Mesendoderm (in vitro differentiated cells): Measurements from ENCODE around the gene NDUFA13.

Source experiments
- DNase-seq: peaks from one replicate; pipeline ENCODE4 v3.0.0; 2013
- H2AK5ac ChIP-seq: 2 replicates; pipeline ENCODE4 v1.6.1; 2013; ENCODE audit warnings: low read length, inconsistent platforms
- H2BK120ac ChIP-seq: 2 replicates; pipeline ENCODE4 v1.6.1; 2013; ENCODE audit warnings: low read depth, mild to moderate bottlenecking, low read length, moderate library complexity, mixed read lengths
- H2BK15ac ChIP-seq: replicated peaks from 2 replicates; pipeline ENCODE4 v1.6.1; 2013; ENCODE audit warnings: low read depth, mild to moderate bottlenecking, moderate library complexity
- H2BK5ac ChIP-seq: 2 replicates; pipeline ENCODE4 v1.6.1; 2013; ENCODE audit warnings: low read length, inconsistent platforms
- H3K18ac ChIP-seq: 2 replicates; pipeline ENCODE4 v1.6.1; 2013; ENCODE audit warnings: mild to moderate bottlenecking, low read length, mixed read lengths
- H3K23ac ChIP-seq: one replicate; pipeline ENCODE4 v1.6.1; 2013; ENCODE audit warnings: low read length
- H3K27ac ChIP-seq: 2 replicates; pipeline ENCODE4 v1.5.1; 2013; ENCODE audit warnings: low read depth, mild to moderate bottlenecking, inconsistent platforms, low read length, moderate library complexity
- H3K27me3 ChIP-seq: 2 replicates; pipeline ENCODE4 v1.6.1; 2013; ENCODE audit warnings: low read length, control low read depth, mild to moderate bottlenecking, inconsistent platforms; ENCODE audit not compliant: insufficient read depth, poor library complexity
- H3K36me3 ChIP-seq: 2 replicates; pipeline ENCODE4 v1.6.1; 2013; ENCODE audit warnings: low read length, inconsistent platforms; ENCODE audit not compliant: control insufficient read depth, insufficient read depth
- H3K4ac ChIP-seq: one replicate; pipeline ENCODE4 v1.6.1; 2013; ENCODE audit warnings: low read depth, mild to moderate bottlenecking, low read length, moderate library complexity
- H3K4me1 ChIP-seq: 2 replicates; pipeline ENCODE4 v1.6.1; 2013; ENCODE audit warnings: low read depth, low read length, inconsistent platforms; ENCODE audit not compliant: control insufficient read depth
- H3K4me2 ChIP-seq: 2 replicates; pipeline ENCODE4 v1.6.1; 2013; ENCODE audit warnings: low read length
- H3K4me3 ChIP-seq: 2 replicates; pipeline ENCODE4 v1.5.1; 2013; ENCODE audit warnings: mild to moderate bottlenecking, low read length
- H3K56ac ChIP-seq: one replicate; pipeline ENCODE4 v1.6.1; 2013; ENCODE audit warnings: low read length
- H3K79me1 ChIP-seq: 2 replicates; pipeline ENCODE4 v1.6.1; 2013; ENCODE audit warnings: low read length, inconsistent platforms
- H3K79me2 ChIP-seq: 2 replicates; pipeline ENCODE4 v1.6.1; 2013; ENCODE audit warnings: mild to moderate bottlenecking, low read length; ENCODE audit not compliant: control insufficient read depth, insufficient read depth
- H3K9ac ChIP-seq: 2 replicates; pipeline ENCODE4 v1.6.1; 2013; ENCODE audit warnings: low read length, inconsistent platforms
- H4K5ac ChIP-seq: one replicate; pipeline ENCODE4 v1.6.1; 2013; ENCODE audit warnings: low read length
- H4K8ac ChIP-seq: one replicate; pipeline ENCODE4 v1.6.1; 2013; ENCODE audit warnings: low read depth, mild to moderate bottlenecking, control low read depth, low read length, moderate library complexity
- WGBS: extraction: QIAGEN DNeasy Blood & Tissue Kit; methylation state at CpG from one replicate; pipeline ENCODE4 v1.1.7; 2013; ENCODE audit warnings: low lambda C conversion rate, missing lambda C conversion rate; ENCODE audit not compliant: insufficient coverage; ENCODE audit errors: extremely low coverage; 5-methylcytosine and 5-hydroxymethylcytosine counted together

NDUFA13 gene

GRCh38 chr19:19558055-19558454 lies 42.0 kb downstream of the NDUFA13 start:
- H3K36me3 ChIP-seq: no peaks in the 10 kb centered on the region
- H3K9ac ChIP-seq: no peak overlapping the region
- H3K27ac ChIP-seq: no peak overlapping the region
- no peak overlapping the region for H3K18ac ChIP-seq
- no peak overlapping the region for H4K8ac ChIP-seq
- no peak overlapping the region for H2BK5ac ChIP-seq
- no CpG with 5 or more reads among the region's 15 CpGs for WGBS
- no peak overlapping the region for H4K5ac ChIP-seq
- no peaks in the 10 kb centered on the region for H3K4me1 ChIP-seq
- no peak overlapping the region for H2AK5ac ChIP-seq
- DNase-seq: no peak
- H3K56ac ChIP-seq: no peak overlapping the region
- no peak overlapping the region for H3K23ac ChIP-seq
- H3K4me2 ChIP-seq: no peak overlapping the region
- H3K79me2 ChIP-seq: no peaks in the 10 kb centered on the region
- no peak overlapping the region for H2BK15ac ChIP-seq
- no peak overlapping the region for H3K4ac ChIP-seq
- H3K79me1 ChIP-seq: no peaks in the 10 kb centered on the region
- no peak overlapping the region for H3K4me3 ChIP-seq
- H2BK120ac ChIP-seq: no peak overlapping the region
- no peaks in the 10 kb centered on the region for H3K27me3 ChIP-seq

GRCh38 chr19:19558636-19559035 lies 42.6 kb downstream of the NDUFA13 start:
- WGBS: no CpG with 5 or more reads among the region's 16 CpGs

GRCh38 chr19:19559931-19560330 lies 43.9 kb downstream of the NDUFA13 start:
- no peak overlapping the region for H3K4ac ChIP-seq
- H4K5ac ChIP-seq: no peak overlapping the region
- no peaks in the 10 kb centered on the region for H3K27me3 ChIP-seq
- no peak overlapping the region for H3K4me3 ChIP-seq
- no peaks in the 10 kb centered on the region for H3K36me3 ChIP-seq
- no peak overlapping the region for H3K4me2 ChIP-seq
- no peaks in the 10 kb centered on the region for H3K79me2 ChIP-seq
- H4K8ac ChIP-seq: no peak overlapping the region
- no peak overlapping the region for H3K23ac ChIP-seq
- H3K4me1 ChIP-seq: no peaks in the 10 kb centered on the region
- H3K9ac ChIP-seq: no peak overlapping the region
- no peak overlapping the region for H3K18ac ChIP-seq
- no peak for DNase-seq
- no peaks in the 10 kb centered on the region for H3K79me1 ChIP-seq
- no peak overlapping the region for H2BK5ac ChIP-seq
- peak overlapping the region; percentile 42 for H3K56ac ChIP-seq
- no CpG with 5 or more reads among the region's 4 CpGs for WGBS
- H2BK120ac ChIP-seq: no peak overlapping the region
- no peak overlapping the region for H2BK15ac ChIP-seq
- no peak overlapping the region for H2AK5ac ChIP-seq
- no peak overlapping the region for H3K27ac ChIP-seq

More at GRCh38 chr19:19558636-19559035, 42.6 kb downstream of the NDUFA13 start:
- Histone ChIP-seq H3K4me1 (no peaks in the 10 kb centered on the region), H3K36me3 (no peaks in the 10 kb centered on the region), H3K4ac (no peak overlapping the region), H2AK5ac (no peak overlapping the region), H4K8ac (no peak overlapping the region), H3K79me2 (no peaks in the 10 kb centered on the region), H3K56ac (no peak overlapping the region), H4K5ac (no peak overlapping the region), H2BK120ac (no peak overlapping the region), H3K27ac (no peak overlapping the region), H3K23ac (peak overlapping the region; percentile 80), H3K27me3 (no peaks in the 10 kb centered on the region), H3K9ac (no peak overlapping the region), H3K4me2 (no peak overlapping the region), H2BK15ac (no peak overlapping the region), H2BK5ac (no peak overlapping the region), H3K4me3 (no peak overlapping the region), H3K18ac (no peak overlapping the region), H3K79me1 (no peaks in the 10 kb centered on the region)
- DNase-seq: no peak

- H3K23ac ChIP-seq: no peak overlapping the region
- no peaks in the 10 kb centered on the region for H3K4me1 ChIP-seq
- no CpG with 5 or more reads among the region's 26 CpGs for WGBS
- no peaks in the 10 kb centered on the region for H3K36me3 ChIP-seq
- H3K79me2 ChIP-seq: no peaks in the 10 kb centered on the region
- H3K4ac ChIP-seq: no peak overlapping the region
- no peak overlapping the region for H2BK15ac ChIP-seq
- no peak overlapping the region for H3K27ac ChIP-seq
- no peaks in the 10 kb centered on the region for H3K27me3 ChIP-seq
- no peak overlapping the region for H3K4me2 ChIP-seq
- H3K79me1 ChIP-seq: no peaks in the 10 kb centered on the region
- no peak overlapping the region for H2BK120ac ChIP-seq
- H2AK5ac ChIP-seq: no peak overlapping the region
- H3K9ac ChIP-seq: no peak overlapping the region
- no peak overlapping the region for H3K56ac ChIP-seq
- no peak overlapping the region for H3K4me3 ChIP-seq
- DNase-seq: no peak
- no peak overlapping the region for H2BK5ac ChIP-seq
- no peak overlapping the region for H4K8ac ChIP-seq
- no peak overlapping the region for H3K18ac ChIP-seq
- no peak overlapping the region for H4K5ac ChIP-seq
Observed at GRCh38 chr19:19561946-19562664, 46.1 kb downstream of the NDUFA13 start.

GRCh38 chr19:19562665-19563347 lies 46.8 kb downstream of the NDUFA13 start:
- Histone ChIP-seq H3K4me1 (no peaks in the 10 kb centered on the region), H2AK5ac (no peak overlapping the region), H3K4me2 (no peak overlapping the region), H3K23ac (no peak overlapping the region), H3K79me2 (no peaks in the 10 kb centered on the region), H3K27ac (no peak overlapping the region), H3K36me3 (no peaks in the 10 kb centered on the region), H3K79me1 (no peaks in the 10 kb centered on the region), H3K4me3 (no peak overlapping the region), H2BK15ac (no peak overlapping the region), H4K8ac (no peak overlapping the region), H4K5ac (no peak overlapping the region), H3K56ac (no peak overlapping the region), H3K9ac (no peak overlapping the region), H3K18ac (no peak overlapping the region), H2BK5ac (no peak overlapping the region), H3K4ac (no peak overlapping the region), H2BK120ac (no peak overlapping the region), H3K27me3 (no peaks in the 10 kb centered on the region)
- peak; percentile 30 for DNase-seq
- WGBS: no CpG with 5 or more reads among the region's 17 CpGs
